HG03342 (cell line): ENCODE data around the gene TIMP3.

Experiments
- ATAC-seq: cut with Tn5 transposase; IDR thresholded peaks from one replicate; pipeline ENCODE4 v1.9.1; 2021; ENCODE audit warnings: mild to moderate bottlenecking, moderate library complexity; ENCODE audit not compliant: unreplicated experiment

TIMP3 gene

DNA sequence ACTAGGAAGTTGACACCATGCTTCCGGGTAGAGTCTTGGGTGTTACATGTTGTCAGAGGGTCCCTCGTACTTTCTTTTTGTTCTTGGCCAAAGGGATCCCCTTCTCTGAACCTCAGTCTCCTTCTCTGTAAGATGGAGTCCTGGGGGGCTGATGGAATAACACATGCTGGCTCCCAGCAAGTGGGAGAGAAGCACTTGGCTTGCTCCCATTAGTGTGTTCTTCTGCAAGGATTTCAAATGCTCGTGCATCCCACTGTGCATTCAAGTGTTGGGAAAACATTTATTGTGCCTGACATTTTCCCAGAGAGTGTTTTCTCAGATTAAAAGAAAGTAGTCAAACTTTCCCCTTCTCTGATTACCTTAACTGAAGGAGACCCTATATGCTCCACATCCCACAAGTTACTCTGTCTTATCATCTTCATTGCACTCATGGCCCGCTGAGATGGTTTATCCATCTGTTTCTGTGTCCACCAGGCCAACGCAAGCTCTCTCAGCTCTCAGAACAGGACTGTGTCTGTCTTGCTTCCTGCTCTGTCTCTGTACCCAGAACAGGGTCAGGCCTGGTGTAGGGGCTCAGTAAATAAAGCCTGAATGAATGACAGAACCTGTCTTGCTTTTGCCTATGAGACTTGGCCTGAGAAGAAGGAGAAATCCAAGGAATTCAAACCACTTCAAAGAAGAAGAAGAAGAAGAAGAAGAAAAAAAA lies 16.0 kb upstream of the TIMP3 start:
- no peak for ATAC-seq

DNA sequence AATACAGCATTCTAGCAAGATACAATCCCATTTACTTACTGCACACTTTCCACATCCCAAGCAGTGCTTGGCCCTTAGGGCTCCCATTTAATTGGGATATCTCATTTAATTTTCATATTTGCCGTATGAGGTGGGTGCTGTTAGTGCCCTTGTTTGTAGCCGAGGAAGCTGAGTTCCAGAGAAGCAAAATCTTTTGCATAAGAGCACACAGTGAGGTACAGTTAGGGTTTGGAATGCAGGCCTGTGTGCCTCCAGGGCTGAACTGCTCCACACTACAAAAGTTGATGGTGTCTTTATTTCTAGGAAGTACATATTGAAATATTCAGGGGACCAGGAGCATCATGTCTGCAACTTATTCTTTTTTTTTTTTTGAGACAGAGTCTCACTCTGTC lies 15.5 kb upstream of the TIMP3 start:
- no peak for ATAC-seq

DNA sequence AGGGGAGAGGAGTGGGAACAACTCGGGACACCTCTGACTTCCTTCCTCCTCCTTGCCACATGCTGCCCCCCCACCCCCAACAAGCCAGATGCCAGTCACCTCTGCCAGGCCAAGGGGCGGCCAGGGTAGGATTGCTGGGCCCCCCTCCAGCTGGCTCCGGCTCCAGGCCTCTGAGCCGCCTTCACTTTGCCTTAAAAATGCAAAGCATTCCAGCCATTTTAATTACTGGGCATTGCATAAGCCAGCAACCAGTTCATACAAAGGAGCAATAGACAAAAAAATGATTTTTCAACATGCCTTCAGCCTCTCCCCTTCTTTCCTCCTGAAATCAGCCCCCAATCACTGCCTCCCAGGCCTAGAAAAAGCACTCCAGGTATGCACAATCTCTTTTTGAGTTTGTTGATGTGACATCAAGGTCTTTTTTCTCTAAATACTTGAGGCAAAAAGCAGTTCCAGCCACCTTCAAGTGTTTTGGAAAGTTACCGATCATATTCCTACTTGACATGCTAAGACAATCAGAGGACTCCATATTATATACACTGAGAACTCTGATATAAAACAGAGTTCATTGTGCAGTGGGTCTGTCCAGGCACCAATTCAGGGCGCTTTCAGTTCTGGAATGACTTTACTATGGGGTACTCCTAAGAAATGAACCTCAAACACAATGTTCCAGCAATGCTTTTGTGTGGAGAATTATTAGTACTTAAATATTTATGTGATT lies 12.4 kb upstream of the TIMP3 start:
- no peak for ATAC-seq

DNA sequence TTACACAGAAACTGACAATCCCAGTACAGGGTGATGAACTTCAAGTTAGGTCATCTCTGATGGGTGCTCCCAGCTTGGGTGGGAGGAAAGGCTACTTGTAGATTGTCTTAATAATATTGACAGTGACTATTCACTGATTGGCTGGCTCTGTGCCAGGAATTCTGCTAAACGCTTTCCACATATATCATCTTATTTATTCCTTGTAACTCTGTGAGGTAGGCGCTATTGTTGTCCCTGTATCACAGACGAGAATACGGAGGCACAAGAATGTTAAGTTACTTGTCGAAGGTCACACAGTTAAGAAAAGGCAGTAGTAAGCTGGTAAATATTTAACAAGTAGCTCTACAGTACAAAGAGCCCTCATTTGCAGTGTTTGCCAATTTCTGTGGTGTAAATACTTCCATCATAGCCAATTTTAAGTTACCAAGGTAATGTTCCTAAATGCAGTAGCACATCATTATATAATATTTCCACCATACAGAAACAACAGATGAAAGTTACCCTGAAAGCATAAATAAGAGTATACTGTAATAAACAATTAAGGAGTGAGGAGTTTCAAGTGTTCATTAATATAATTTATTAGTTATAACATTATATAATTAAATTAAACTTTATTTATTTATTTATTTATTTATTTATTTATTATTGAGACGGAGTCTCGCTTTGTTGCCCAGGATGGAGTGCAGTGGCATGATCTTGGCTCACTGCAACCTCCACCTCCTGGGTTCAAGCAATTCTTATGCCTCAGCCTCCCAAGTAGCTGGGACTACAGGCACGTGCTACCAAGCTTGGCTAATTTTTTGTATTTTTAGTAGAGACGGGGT lies 11.5 kb upstream of the TIMP3 start:
- no peak for ATAC-seq

DNA sequence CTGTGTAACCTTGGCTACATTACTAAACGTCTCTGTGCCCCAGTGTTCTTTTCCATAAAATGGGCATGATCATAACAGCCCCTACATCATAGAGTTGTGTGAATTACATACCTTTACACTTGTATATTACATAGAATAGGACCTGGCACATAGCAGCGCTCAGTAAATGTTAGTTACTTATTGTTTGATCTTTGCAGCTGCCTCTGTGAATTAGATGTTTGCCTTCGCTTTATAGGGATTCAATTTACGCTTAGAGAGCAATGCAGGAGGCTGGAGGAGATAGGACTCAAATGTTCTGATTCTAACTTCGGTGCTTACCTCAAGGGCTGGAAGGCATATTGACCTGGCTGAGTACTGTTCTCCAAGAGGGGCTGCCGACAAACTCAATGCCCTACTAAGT lies 10.4 kb upstream of the TIMP3 start:
- ATAC-seq = no peak

DNA sequence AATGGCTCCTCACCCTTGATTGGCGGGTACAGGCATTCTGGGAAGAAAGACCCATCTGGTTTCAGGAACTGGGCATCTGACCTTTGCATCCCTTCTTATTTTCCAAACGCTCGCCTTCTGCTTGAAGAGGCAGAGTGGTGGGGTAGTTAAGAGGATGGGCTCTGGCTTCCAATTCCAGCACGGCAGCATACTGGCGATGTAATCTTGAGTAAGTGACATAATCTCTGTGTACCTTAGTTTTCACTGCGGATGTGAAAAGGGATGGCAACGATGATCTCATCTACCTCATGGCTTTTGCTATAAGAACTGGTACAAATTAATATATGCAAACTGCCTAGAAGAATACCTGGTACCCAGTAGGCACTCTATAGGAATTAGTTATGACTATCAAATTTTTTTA lies 10.0 kb upstream of the TIMP3 start:
- no peak for ATAC-seq

DNA sequence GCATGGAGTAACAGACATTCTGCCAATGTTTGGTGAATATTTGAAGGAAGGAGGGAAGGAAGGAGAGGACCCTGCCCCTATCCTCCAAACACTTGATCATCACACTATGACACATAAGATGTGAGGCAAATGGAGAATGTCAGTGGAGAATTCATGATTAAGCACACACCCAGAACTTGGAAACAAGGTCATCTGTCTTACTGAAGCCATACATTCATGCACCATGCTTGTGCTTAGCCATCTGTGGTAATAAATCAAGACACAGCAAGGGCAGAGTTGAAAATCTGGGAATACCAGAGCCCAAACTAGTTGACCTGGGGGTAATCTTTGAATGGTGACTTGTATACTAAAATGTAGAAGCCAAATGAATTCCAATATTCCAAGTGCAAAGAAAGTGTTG lies 7.9 kb upstream of the TIMP3 start:
- no peak for ATAC-seq

DNA sequence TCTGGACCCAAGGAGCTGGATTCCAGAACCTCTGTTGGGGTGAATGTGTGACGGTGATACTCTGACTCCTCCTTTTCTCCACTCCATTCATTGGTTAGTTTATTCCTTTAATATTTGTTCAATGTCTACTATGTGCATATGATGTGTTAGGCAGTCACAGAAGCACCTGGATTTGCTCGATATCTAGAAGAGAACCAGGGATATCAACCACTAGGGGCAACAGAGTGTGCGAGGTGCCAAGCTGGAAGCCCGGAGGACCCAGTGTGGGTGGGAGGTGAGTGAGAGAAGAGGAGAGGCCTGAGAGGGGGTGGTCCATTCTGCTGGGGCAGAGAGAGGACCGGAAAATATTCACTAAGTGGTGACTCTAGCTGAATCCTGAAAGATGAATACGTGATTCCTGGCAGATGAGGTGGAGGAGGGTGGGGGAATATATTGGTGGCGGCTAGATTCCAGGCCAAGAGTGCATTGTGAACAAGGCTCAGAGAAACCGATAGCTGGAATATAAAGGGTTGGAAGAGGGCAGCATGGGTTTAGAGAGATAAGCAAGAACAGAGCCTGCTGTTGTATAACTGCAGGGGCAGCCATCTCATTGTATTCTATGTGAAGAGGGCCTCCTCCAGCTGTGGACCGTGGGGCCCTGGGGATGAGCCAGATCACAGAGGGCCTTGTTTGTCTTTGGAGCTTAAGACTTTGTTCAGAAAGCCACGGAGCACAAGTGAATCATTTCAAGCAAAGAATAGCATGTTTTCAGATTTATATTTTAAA lies 6.9 kb upstream of the TIMP3 start:
- ATAC-seq = no peak

DNA sequence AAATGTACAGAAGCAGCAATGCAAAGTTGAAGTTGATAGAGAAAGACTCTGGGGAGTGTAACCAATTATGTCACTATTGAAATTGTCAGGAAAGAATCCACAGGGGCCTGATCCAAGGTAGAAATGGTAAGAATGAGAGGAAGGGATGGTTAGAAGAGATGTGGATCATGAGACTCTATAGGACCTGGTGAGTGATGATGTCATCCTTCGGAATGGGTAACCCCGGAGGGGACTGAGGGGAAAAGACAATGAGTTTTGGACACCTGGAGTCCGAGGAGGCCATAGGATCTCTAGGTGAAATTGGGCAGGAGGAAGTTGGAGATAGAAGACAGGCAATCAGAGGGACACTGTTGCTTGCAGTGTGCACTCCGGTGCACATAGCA lies 6.3 kb upstream of the TIMP3 start:
- ATAC-seq = no peak

DNA sequence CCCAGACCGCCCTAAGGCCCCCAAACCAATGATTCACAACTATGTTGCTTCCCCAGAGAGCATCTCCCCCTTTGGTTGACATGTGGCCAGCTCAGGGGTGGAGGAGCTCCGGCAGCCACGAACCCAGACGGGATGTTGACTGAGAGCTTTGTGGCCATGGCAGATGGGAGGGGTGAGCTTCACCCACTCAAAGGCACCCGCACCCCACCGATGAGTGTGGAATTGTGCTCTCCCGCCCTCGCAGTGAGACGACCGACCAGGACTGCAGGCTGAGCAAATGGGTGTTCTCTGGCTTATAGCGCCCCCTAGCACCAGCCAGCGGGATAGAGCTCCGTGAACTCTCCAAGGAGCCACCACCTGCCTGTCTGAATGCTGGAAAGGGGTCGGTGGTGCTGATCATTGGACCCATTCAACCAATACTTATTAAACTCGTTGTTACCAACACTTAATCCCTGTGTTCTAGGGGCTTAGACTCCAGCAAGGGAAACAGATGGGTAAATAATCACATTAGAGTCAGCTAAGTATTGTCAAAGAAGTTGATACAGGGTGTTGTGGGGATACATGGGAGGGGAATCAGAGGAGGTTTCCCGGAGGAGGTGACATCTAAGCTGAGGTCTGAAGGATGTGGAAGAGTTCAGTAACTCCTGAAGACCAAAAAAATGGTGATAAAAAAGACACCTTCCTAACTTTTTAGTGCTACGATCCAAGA lies 4.5 kb upstream of the TIMP3 start:
- no peak for ATAC-seq

DNA sequence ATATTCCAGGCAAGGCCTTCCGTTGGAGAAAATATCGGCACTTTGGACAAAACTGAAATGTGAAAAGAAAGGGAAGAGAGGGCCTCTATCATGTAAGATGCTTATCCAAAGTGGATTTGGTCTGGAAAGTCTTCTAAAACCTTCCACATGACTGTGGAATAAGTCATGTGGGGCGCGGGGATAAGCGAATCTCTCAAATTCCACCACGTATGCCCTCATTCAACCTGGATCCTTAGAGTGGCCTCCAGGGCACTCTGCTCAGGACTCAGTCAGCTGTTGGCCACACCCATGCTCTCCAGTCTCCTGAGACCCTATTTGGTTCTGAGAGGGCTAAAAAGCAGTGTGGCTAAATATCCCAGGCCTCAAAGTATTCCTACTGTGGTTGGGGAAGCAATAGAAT lies 2.0 kb upstream of the TIMP3 start:
- ATAC-seq = no peak

DNA sequence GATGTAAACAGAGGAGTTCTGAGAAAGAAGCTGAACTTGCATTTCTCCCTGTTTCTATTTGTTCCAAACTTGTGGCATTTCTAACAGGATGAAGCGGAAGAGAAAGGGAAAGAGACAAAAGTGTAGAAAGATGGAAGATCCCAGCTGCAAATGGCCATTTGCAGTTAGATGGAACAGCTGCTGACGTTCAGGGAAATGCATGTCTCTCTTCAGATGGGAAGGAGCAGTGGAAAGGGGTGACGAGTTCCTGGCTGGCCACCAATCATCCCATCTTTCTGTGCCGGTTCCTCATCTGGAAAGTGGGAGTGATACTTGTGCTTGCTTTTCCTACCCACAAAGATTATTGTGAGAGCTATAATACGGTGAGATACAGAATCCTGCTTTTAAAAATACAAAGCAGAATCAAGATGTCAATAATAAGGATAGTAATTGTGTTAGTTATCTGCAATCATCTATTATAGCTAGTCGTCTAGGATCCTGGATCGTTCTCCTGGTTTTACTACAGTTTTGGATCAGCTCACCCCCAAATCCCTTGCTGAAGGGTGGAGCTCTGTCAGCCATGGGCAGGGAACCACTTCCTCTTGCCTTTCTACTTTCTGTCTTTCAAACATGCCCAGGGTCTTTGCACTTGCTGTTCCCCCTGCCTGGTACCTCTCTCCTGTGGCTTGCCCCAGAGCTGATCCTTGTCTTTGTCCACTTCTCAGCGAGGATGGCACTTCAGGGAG lies 1.2 kb upstream of the TIMP3 start:
- ATAC-seq = no peak

DNA sequence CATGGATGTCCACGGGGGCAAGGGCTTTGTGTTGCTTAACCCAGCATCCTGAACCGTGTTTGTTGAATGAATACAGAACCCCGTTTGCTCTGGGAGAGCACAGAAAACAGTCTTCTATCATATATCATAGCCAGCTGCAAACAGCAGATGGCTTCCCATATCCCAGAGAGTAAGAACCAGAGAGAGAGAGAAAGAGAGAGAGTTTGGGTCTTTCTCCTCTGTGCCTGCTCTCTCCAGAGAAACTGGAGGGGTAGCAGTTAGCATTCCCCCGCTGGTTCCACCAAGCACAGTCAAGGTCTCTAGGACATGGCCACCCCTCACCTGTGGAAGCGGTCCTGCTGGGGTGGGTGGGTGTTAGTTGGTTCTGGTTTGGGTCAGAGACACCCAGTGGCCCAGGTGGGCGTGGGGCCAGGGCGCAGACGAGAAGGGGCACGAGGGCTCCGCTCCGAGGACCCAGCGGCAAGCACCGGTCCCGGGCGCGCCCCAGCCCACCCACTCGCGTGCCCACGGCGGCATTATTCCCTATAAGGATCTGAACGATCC lies 440 bp upstream of the TIMP3 start:
- ATAC-seq = no peak

DNA sequence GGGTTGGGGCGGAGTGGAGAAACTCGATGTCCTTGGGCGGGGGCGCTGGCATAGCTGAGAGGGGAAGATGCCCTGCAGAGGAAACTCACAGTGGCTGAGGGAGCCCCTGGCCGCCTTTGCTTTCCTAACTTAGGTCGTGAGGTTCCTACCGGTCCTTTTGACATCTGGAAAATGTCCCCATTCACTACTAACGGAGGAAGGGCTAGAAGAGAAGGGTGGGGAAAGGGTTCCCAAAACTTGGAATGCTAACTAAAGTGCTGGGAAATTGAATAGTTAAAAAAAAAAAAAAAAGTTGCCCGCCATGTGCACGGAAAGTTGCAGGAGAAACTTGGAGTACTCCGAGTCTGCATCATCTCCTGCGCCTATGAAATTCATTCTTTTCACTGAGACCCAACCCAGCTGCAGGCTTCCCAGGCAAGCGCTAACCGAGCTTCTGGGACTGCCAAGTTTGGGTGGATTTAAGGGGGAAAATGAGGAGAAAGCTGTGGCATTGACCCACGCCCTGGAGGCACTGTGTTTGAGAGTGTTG lies 796 bp downstream of the TIMP3 start:
- ATAC-seq = no peak

DNA sequence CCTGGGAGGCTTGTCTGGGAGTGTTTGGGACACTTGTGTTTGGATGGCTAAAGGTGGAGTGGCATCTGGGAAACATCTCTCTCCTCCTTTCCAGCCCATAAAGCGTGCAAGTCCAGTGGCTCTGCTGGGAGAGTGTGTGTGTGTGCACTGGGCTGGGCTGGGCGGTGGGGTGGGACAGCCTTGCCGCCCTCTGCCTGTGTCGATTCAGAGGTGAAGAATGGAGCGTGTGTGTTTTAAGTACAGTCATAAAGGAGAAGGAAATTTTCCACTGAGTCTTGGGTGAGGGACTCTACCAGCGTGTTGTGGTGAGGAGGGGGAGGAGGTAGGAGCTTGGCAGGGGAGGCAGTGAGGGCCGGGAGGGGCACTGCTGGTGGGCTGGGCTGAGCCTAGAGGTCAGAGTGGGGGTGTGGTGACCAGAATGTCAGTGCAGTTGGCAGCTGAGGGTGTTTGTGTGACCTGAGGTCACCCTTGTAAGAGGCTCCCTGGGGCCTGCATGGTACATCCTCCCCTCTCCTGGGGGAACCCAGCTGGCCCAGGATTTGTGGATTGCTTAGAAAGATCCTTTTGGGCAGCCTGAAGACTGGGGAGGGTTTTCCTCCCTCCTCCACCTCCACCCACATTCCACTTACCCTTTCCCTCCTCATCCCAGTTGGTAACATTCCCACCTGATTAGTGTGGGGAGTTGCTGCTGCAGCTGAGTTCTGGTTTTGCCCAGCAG lies 1.7 kb downstream of the TIMP3 start:
- ATAC-seq = no peak

DNA sequence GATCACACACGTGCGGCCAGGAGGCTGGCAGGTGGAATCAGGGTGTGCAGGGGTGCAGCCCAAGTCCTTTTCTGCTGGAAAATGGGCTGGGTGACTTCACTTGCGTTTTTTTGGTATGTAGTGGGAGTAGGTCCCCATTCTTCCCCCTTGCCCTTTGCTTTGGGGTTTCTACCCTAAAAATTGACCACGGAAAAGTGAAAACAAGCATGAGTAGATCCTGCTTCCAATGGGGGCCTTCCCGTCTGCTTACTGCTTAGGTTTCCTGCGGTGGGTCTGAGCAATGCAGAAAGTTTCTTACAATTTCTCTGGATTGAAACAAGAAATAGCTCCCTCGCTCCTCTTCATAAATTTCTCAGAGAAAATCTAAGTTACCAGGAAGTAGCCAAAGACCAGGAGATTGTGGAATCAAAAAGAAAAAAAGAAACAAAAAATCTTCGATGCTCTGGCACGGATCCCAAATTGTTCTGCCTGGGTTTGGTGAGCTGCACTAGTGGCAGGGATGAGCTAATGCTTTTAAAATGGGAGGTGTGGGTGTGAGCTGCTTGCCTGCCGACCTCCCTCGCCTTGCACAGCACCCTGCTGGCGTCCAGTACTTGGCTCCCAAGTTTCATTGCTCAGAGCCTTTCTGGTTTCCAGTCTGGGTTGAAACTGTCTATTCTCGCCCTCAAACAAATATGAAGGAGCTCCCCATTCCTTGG lies 2.4 kb downstream of the TIMP3 start:
- no peak for ATAC-seq

DNA sequence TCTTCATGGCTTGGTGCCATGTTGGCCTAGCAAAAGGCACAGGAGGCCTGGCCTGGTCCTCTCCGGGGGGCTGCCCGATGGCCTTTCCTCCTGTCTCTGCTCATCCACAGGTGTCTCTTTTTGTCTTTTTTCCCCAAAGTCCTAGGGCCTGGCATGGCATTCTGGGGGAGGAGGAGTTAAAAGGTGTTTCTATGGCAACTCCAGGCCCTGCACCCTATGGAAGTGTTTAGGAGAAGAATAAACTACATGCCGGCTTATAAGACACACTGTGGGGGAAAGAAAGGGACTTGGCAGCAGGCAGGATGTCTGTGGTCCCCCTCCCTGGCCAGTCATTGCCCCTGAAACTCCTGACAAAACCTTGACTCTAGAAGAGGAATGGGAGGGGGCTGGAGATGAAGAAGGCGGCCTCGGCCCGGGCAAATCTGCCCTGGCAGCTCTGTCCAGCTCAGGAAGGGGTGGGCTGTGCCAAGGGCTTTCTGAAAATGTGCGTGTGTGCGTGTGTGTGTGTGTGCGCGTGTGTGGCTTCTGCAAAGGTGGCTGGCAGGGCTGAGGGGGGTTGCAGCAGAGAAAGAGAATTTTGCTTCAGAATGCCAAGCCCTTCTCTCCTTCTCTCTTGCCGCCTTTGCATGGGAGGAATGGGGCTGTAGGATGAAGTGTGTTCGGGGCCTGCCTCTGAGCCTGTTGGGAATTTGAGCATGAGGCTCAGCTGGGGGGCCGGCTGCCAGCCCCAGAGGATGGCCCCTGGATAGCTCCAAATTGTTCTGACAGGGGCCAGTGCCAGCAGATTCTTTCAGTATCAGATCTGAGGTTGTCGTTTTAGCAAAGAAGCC lies 3.2 kb downstream of the TIMP3 start:
- ATAC-seq = no peak
